Upper lobe of left lung (tissue), 4 donors: ENCODE measurements around the gene CAMK1D.

ENCODE experiments used
- EP300 ChIP-seq, 4 donors: sonication (generic); formaldehyde crosslinking; IDR thresholded peaks; one replicate each; pipeline ENCODE4 v1.5.1; 2017; ENCODE audit warnings: antibody characterized with exemption in 4 of 4, control low read depth in 2 of 4
- POLR2A ChIP-seq, 4 donors: fragments of 450-650 bp; IDR thresholded peaks; one replicate each; pipeline ENCODE4 v1.5.1; 2016 to 2017; ENCODE audit warnings: antibody characterized with exemption in 4 of 4, mild to moderate bottlenecking in 2 of 4
- POLR2AphosphoS5 ChIP-seq, 2 donors: sonication (generic); formaldehyde crosslinking; IDR thresholded peaks; one replicate each; pipeline ENCODE4 v1.5.1; 2017; ENCODE audit warnings: antibody characterized with exemption in 2 of 2
- TF ChIP-seq, protein P1 (sequence below), 6 experiments: fragments of 450-650 bp in 4 of 6; fragments of 200-600 bp in 2 of 6; sonication (generic) in 2 of 6; IDR thresholded peaks; one replicate each; pipeline ENCODE4 v1.5.1; 2016 to 2019; ENCODE audit warnings: antibody characterized with exemption in 6 of 6

GRCh38 chr10:12526311-12526710 is 177.0 kb downstream of the CAMK1D start:
- no peak for TF ChIP-seq POLR2A (IDR thresholded peaks at IDR 0.05)
- TF ChIP-seq, protein P1, sequence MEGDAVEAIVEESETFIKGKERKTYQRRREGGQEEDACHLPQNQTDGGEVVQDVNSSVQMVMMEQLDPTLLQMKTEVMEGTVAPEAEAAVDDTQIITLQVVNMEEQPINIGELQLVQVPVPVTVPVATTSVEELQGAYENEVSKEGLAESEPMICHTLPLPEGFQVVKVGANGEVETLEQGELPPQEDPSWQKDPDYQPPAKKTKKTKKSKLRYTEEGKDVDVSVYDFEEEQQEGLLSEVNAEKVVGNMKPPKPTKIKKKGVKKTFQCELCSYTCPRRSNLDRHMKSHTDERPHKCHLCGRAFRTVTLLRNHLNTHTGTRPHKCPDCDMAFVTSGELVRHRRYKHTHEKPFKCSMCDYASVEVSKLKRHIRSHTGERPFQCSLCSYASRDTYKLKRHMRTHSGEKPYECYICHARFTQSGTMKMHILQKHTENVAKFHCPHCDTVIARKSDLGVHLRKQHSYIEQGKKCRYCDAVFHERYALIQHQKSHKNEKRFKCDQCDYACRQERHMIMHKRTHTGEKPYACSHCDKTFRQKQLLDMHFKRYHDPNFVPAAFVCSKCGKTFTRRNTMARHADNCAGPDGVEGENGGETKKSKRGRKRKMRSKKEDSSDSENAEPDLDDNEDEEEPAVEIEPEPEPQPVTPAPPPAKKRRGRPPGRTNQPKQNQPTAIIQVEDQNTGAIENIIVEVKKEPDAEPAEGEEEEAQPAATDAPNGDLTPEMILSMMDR (IDR thresholded peaks at IDR 0.05), result no peak
- no peak for TF ChIP-seq POLR2AphosphoS5 (IDR thresholded peaks at IDR 0.05)
- no peak for TF ChIP-seq EP300 (IDR thresholded peaks at IDR 0.05)
